HG03060 (cell line): Measurements from ENCODE around the gene MAP3K21.

Experiments used
- ATAC-seq: cut with Tn5 transposase; IDR thresholded peaks from one replicate; pipeline ENCODE4 v1.9.1; 2021; ENCODE audit warnings: low read depth, moderate number of reproducible peaks; ENCODE audit not compliant: unreplicated experiment

Gene MAP3K21

GRCh38 chr1:233327651-233328141 lies at the start of gene MAP3K21:
Gene MAP3K21, plus strand, starts transcription at chr1:233327724. Its CDS starts 305 bp downstream, at chr1:233328029.
- peak; percentile 21 for ATAC-seq

- ATAC-seq: no peak
These were observed 48.9 kb upstream of the MAP3K21 start for GRCh38 chr1:233278631-233279030.

GRCh38 chr1:233279971-233280370 lies 47.6 kb upstream of the MAP3K21 start:
- ATAC-seq: no peak

- ATAC-seq: peak; percentile 65
These were observed 45.6 kb upstream of the MAP3K21 start for GRCh38 chr1:233281711-233282581.

- no peak for ATAC-seq
These were observed 45.0 kb upstream of the MAP3K21 start for GRCh38 chr1:233282582-233282886.

- ATAC-seq: no peak
These were observed 37.8 kb upstream of the MAP3K21 start for GRCh38 chr1:233289676-233290075.

- ATAC-seq: no peak
These were observed 37.0 kb upstream of the MAP3K21 start for GRCh38 chr1:233290396-233291034.

GRCh38 chr1:233293556-233294446 lies 33.7 kb upstream of the MAP3K21 start:
- ATAC-seq: no peak

GRCh38 chr1:233294913-233295236 lies 32.6 kb upstream of the MAP3K21 start:
- peak; percentile 29 for ATAC-seq

GRCh38 chr1:233295237-233295974 lies 32.1 kb upstream of the MAP3K21 start, which contains the start of gene PCNX2:
Gene PCNX2, minus strand, starts transcription at chr1:233295725. Its CDS starts 247 bp downstream, at chr1:233295478.
- peak; percentile 46 for ATAC-seq

GRCh38 chr1:233295975-233296322 lies 31.6 kb upstream of the MAP3K21 start:
- no peak for ATAC-seq

GRCh38 chr1:233299450-233299849 lies 28.1 kb upstream of the MAP3K21 start:
- no peak for ATAC-seq

GRCh38 chr1:233300326-233300725 lies 27.2 kb upstream of the MAP3K21 start:
- no peak for ATAC-seq

- no peak for ATAC-seq
These were observed 22.9 kb upstream of the MAP3K21 start for GRCh38 chr1:233304489-233305102.

- no peak for ATAC-seq
These were observed 13.9 kb upstream of the MAP3K21 start for GRCh38 chr1:233313434-233314155.

- no peak for ATAC-seq
These were observed 11.7 kb upstream of the MAP3K21 start for GRCh38 chr1:233315718-233316301.

- ATAC-seq: no peak
These were observed 11.1 kb upstream of the MAP3K21 start for GRCh38 chr1:233316473-233316872.

- no peak for ATAC-seq
These were observed 8.3 kb upstream of the MAP3K21 start for GRCh38 chr1:233319272-233319671.

- no peak for ATAC-seq
These were observed 7.5 kb upstream of the MAP3K21 start for GRCh38 chr1:233320023-233320422.
